ENCODE results near the gene MAL.

The MAL gene

GRCh38 chr2:95049683-95049955, 24.1 kb downstream of the MAL start:
- DNase-seq (ENCODE audit: low read depth), result no peak

GRCh38 chr2:95049961-95050360, 24.5 kb downstream of the MAL start:
- no peak for DNase-seq (ENCODE audit: low read depth)

- no peak for DNase-seq (ENCODE audit: low read depth)
Measured at GRCh38 chr2:95050385-95051300, 25.1 kb downstream of the MAL start.

- DNase-seq (ENCODE audit: low read depth), result no peak
Measured at GRCh38 chr2:95051626-95052025, 26.1 kb downstream of the MAL start.

GRCh38 chr2:95052307-95052706, 26.8 kb downstream of the MAL start:
- DNase-seq (ENCODE audit: low read depth), result no peak

GRCh38 chr2:95052804-95053479, 27.4 kb downstream of the MAL start:
- no peak for DNase-seq (ENCODE audit: low read depth)

- DNase-seq (ENCODE audit: low read depth), result no peak
Measured at GRCh38 chr2:95053543-95053942, 28.0 kb downstream of the MAL start.

- DNase-seq (ENCODE audit: low read depth), result no peak
Measured at GRCh38 chr2:95054016-95054415, 28.5 kb downstream of the MAL start.

GRCh38 chr2:95055262-95055661, 29.8 kb downstream of the MAL start:
- no peak for DNase-seq (ENCODE audit: low read depth)

- DNase-seq (ENCODE audit: low read depth), result no peak
Measured at GRCh38 chr2:95056044-95056443, 30.5 kb downstream of the MAL start.

- no peak for DNase-seq (ENCODE audit: low read depth)
Measured at GRCh38 chr2:95056461-95057459, 31.3 kb downstream of the MAL start.

GRCh38 chr2:95057535-95058370, 32.2 kb downstream of the MAL start:
- DNase-seq (ENCODE audit: low read depth), result no peak

GRCh38 chr2:95058466-95058988, 33.0 kb downstream of the MAL start:
- no peak for DNase-seq (ENCODE audit: low read depth)

- DNase-seq (ENCODE audit: low read depth), result no peak
Measured at GRCh38 chr2:95058989-95059641, 33.6 kb downstream of the MAL start.

- DNase-seq (ENCODE audit: low read depth), result no peak
Measured at GRCh38 chr2:95059656-95060370, 34.3 kb downstream of the MAL start.

- DNase-seq (ENCODE audit: low read depth), result no peak
Measured at GRCh38 chr2:95060446-95061118, 35.1 kb downstream of the MAL start.

- no peak for DNase-seq (ENCODE audit: low read depth)
Measured at GRCh38 chr2:95061119-95061512, 35.6 kb downstream of the MAL start.

- DNase-seq (ENCODE audit: low read depth), result no peak
Measured at GRCh38 chr2:95061601-95062183, 36.2 kb downstream of the MAL start.

Data from fibroblast of the conjunctiva (primary cell).